Caco-2 (cell line): ENCODE measurements around the gene ARL5B. TPM values are rescaled to one million over a fixed set of nuclear protein-coding genes. Genes with fewer than 3 reads are reported as not detected.
"Not testable (repeated sequence)": the region's sequence is repeated elsewhere in the genome, so short reads cannot be mapped to it uniquely, and the experiment has no call there.

Experiments
- BruUV-seq: library from RNA; stranded (reverse); fragments of 400-500 nt; replicated peaks from 2 replicates; lab custom pipeline; 2021; lab: Mats Ljungman, UMichigan
- CTCF ChIA-PET: fragments of 300-600 bp; sonication (Branson Sonifier 250); formaldehyde crosslinking; loops from one replicate; lab custom pipeline; 2022; ENCODE audit warnings: antibody characterized with exemption; lab: Charles Lee
- POLR2A ChIA-PET: fragments of 300-600 bp; sonication (Branson Sonifier 250); formaldehyde crosslinking; loops from one replicate; lab custom pipeline; 2022; ENCODE audit warnings: antibody characterized with exemption; lab: Charles Lee
- DNase-seq, 2 experiments: peaks; one replicate each; pipeline versions ENCODE4 v3.0.0 to v3.0.0-alpha.2; 2020 to 2022
- H3K27me3 ChIP-seq: replicated peaks from 2 replicates; pipeline ENCODE4 v1.6.0; 2011; ENCODE audit warnings: low read length; ENCODE audit not compliant: control insufficient read depth, insufficient read depth
- H3K36me3 ChIP-seq: 2 replicates; pipeline ENCODE4 v1.5.1; 2011; ENCODE audit warnings: low read length; ENCODE audit not compliant: control insufficient read depth, insufficient read depth
- H3K4me1 ChIP-seq: fragments of 250-450 bp; sonication (Bioruptor Pico); 2 replicates; pipeline ENCODE4 v1.5.1; 2020; ENCODE audit warnings: mild to moderate bottlenecking
- H3K4me3 ChIP-seq: 2 replicates; pipeline ENCODE4 v1.5.1; 2011; ENCODE audit warnings: low read depth, mild to moderate bottlenecking, control low read depth, low read length
- H3K9me3 ChIP-seq: fragments of 250-450 bp; sonication (Bioruptor Pico); 2 replicates; pipeline ENCODE4 v1.5.1; 2020; ENCODE audit warnings: mild to moderate bottlenecking, moderate library complexity
- H3K27ac Mint-ChIP-seq: one replicate; pipeline ENCODE4 v1.8.0; 2022; ENCODE audit warnings: mixed read lengths; ENCODE audit not compliant: unreplicated experiment
- H3K27me3 Mint-ChIP-seq: one replicate; pipeline ENCODE4 v1.8.0; 2022; ENCODE audit warnings: mixed read lengths; ENCODE audit not compliant: insufficient read depth, unreplicated experiment
- H3K36me3 Mint-ChIP-seq: one replicate; pipeline ENCODE4 v1.8.0; 2022; ENCODE audit warnings: mild to moderate bottlenecking, mixed read lengths; ENCODE audit not compliant: insufficient read depth, unreplicated experiment
- H3K4me1 Mint-ChIP-seq: one replicate; pipeline ENCODE4 v1.8.0; 2022; ENCODE audit warnings: low read depth, mixed read lengths; ENCODE audit not compliant: unreplicated experiment
- H3K4me3 Mint-ChIP-seq: one replicate; pipeline ENCODE4 v1.8.0; 2022; ENCODE audit warnings: mild to moderate bottlenecking, moderate library complexity, mixed read lengths; ENCODE audit not compliant: unreplicated experiment
- H3K9me3 Mint-ChIP-seq: one replicate; pipeline ENCODE4 v1.8.0; 2022; ENCODE audit warnings: mixed read lengths; ENCODE audit not compliant: unreplicated experiment
- CTCF ChIP-seq, 2 experiments: fragments of 200-600 bp in 1 of 2; IDR thresholded peaks; 1 replicate in 1 of 2; 2 replicates in 1 of 2; pipeline versions ENCODE4 v1.5.1 to v1.8.0; 2011 to 2022; ENCODE audit warnings: antibody characterized with exemption in 1 of 2, control low read depth in 1 of 2, inconsistent platforms in 1 of 2, low read depth in 1 of 2, low read length in 1 of 2, mild to moderate bottlenecking in 1 of 2, moderate library complexity in 1 of 2; ENCODE audit not compliant: insufficient read depth in 1 of 2, severe bottlenecking in 1 of 2, unreplicated experiment in 1 of 2
- intact Hi-C: fragments of 100-400 bp; cut with micrococcal nuclease; formaldehyde crosslinking; loops from one replicate; pipeline ENCODE4 v1.10.0; 2022; ENCODE audit not compliant: unreplicated experiment
- total RNA-seq: library from RNA; stranded (reverse); gene quantifications from 2 replicates; pipeline ENCODE4 v1.2.3, GENCODE V29; 2022

The ARL5B gene
- total RNA-seq, 1 experiment from 2014 or later: 61.7 TPM

- no peaks in the 10 kb centered on the region for H3K27me3 Mint-ChIP-seq
These were observed 23.2 kb upstream of the ARL5B start for GRCh38 chr10:18635995-18636394.

GRCh38 chr10:18637400-18637799 is 21.8 kb upstream of the ARL5B start:
- POLR2A ChIA-PET, H3K27ac Mint-ChIP-seq, CTCF ChIA-PET, H3K27me3 ChIP-seq, H3K4me3 Mint-ChIP-seq, intact Hi-C loops, DNase-seq, H3K27me3 Mint-ChIP-seq, BruUV-seq, H3K9me3 Mint-ChIP-seq, H3K9me3 ChIP-seq, H3K36me3 ChIP-seq, H3K4me3 ChIP-seq: not testable (repeated sequence)
- H3K36me3 Mint-ChIP-seq: peaks cover 24% of the 10 kb centered on the region
- H3K4me1 ChIP-seq: peaks cover 44% of the 10 kb centered on the region
- H3K4me1 Mint-ChIP-seq: peaks cover 32% of the 10 kb centered on the region

More at GRCh38 chr10:18635995-18636394, 23.2 kb upstream of the ARL5B start:
- no peak overlapping the region for H3K27ac Mint-ChIP-seq
- TF ChIP-seq CTCF (IDR thresholded peaks at IDR 0.05; ENCODE audit: insufficient read depth in 1 of 2, low read depth in 1 of 2, low read length in 1 of 2, severe bottlenecking in 1 of 2, unreplicated experiment in 1 of 2): no peak
- intact Hi-C loops: no loop called here
- H3K9me3 ChIP-seq: no peaks in the 10 kb centered on the region
- POLR2A ChIA-PET: interaction anchor here (0.6 kb wide), 1 partner anchor 276 kb away, joined by 5 read pairs; no protein-coding TSS in a partner anchor
- no peaks in the 10 kb centered on the region for H3K36me3 ChIP-seq
- no peak for DNase-seq
- H3K9me3 Mint-ChIP-seq: no peaks in the 10 kb centered on the region
- H3K4me3 Mint-ChIP-seq: no peak overlapping the region
- H3K4me3 ChIP-seq: no peak overlapping the region
- BruUV-seq: no TSS peak
- peaks cover 44% of the 10 kb centered on the region for H3K4me1 ChIP-seq
- peaks cover 24% of the 10 kb centered on the region for H3K36me3 Mint-ChIP-seq
- peaks cover 31% of the 10 kb centered on the region for H3K4me1 Mint-ChIP-seq
- CTCF ChIA-PET: no interaction called here
- H3K27me3 ChIP-seq: no peaks in the 10 kb centered on the region

GRCh38 chr10:18639719-18640118 is 19.5 kb upstream of the ARL5B start:
- CTCF ChIA-PET, H3K9me3 Mint-ChIP-seq, H3K27me3 ChIP-seq, POLR2A ChIA-PET, H3K9me3 ChIP-seq, H3K36me3 ChIP-seq, H3K4me3 ChIP-seq, intact Hi-C loops, H3K27me3 Mint-ChIP-seq, H3K4me3 Mint-ChIP-seq, H3K27ac Mint-ChIP-seq, DNase-seq, BruUV-seq: not testable (repeated sequence)
- H3K4me1 Mint-ChIP-seq: peaks cover 22% of the 10 kb centered on the region
- peaks cover 32% of the 10 kb centered on the region for H3K4me1 ChIP-seq
- H3K36me3 Mint-ChIP-seq: peaks cover 27% of the 10 kb centered on the region

- no TSS peak for BruUV-seq
- Mint-ChIP-seq H3K27me3 (no peaks in the 10 kb centered on the region), H3K27ac (no peak overlapping the region), H3K4me1 (peaks cover 5% of the 10 kb centered on the region), H3K9me3 (no peaks in the 10 kb centered on the region), H3K4me3 (no peak overlapping the region), H3K36me3 (peaks cover 26% of the 10 kb centered on the region)
- DNase-seq: no peak
- Histone ChIP-seq H3K27me3 (no peaks in the 10 kb centered on the region), H3K4me3 (no peak overlapping the region), H3K4me1 (peaks cover 10% of the 10 kb centered on the region; the same call in 1 of the 2 replicates), H3K36me3 (no peaks in the 10 kb centered on the region), H3K9me3 (no peaks in the 10 kb centered on the region)
- no peak for TF ChIP-seq CTCF (IDR thresholded peaks at IDR 0.05; ENCODE audit: insufficient read depth in 1 of 2, low read depth in 1 of 2, low read length in 1 of 2, severe bottlenecking in 1 of 2, unreplicated experiment in 1 of 2)
- ChIA-PET CTCF (no interaction called here), POLR2A (interaction anchor here (0.5 kb wide), 1 partner anchor 12 kb away, joined by 5 read pairs; no protein-coding TSS in a partner anchor)
- intact Hi-C loops: no loop called here
These were observed 12.1 kb upstream of the ARL5B start for GRCh38 chr10:18647151-18647550.
